ENCODE data around the gene TMCC2. TPM values are rescaled to one million over a fixed set of nuclear protein-coding genes. Genes with fewer than 3 reads are reported as not detected.

The TMCC2 gene
- total and polyA plus RNA-seq, 2 donors (not counting 1 experiment from before 2014, with no cell fraction given), result 2.0 to 4.0 TPM

- H3K9me3 ChIP-seq (ENCODE audit: control extremely low read depth in 1 of 3, control insufficient read depth in 2 of 3, insufficient read depth in 1 of 3, low read length in 2 of 3), result no peaks in the 10 kb centered on the region
- peak overlapping the region; percentile 96 for H3K4me2 ChIP-seq (replicated peaks; ENCODE audit: low read depth, low read length, poor library complexity, severe bottlenecking)
- H3K27me3 ChIP-seq (replicated peaks in 1 of 4; ENCODE audit: control extremely low read depth in 1 of 4, control insufficient read depth in 3 of 4, insufficient read depth in 4 of 4, low read length in 3 of 4), result no peaks in the 10 kb centered on the region
- H3K4me1 Mint-ChIP-seq, result peaks cover 82% of the 10 kb centered on the region
- peak overlapping the region; percentile 98 for H3K27ac Mint-ChIP-seq
- DNase-seq (peak; percentile 78), ATAC-seq (ENCODE audit: low read depth) (peak; percentile 16)
- no peaks in the 10 kb centered on the region for H3K27me3 Mint-ChIP-seq
- H2AFZ ChIP-seq (ENCODE audit: insufficient read depth, low read depth, low read length, poor library complexity, severe bottlenecking), result no peak overlapping the region
- peaks cover 62 to 74% of the 10 kb centered on the region in 2 donors for H3K4me1 ChIP-seq (ENCODE audit: control insufficient read depth in 2 of 2, insufficient read depth in 2 of 2, low read length in 2 of 2)
- ChIA-PET CTCF (interaction anchor here (0.6 to 56.6 kb wide), 3 partner anchors 14 to 760 kb away, joined by 3 to 2421 read pairs (median 2421); partner anchors contain the start of gene NUAK2), POLR2A (interaction anchor here (0.6 to 17.1 kb wide), 10 partner anchors 8 to 134 kb away, joined by 3 to 372 read pairs (median 6); partner anchors contain the start of gene NUAK2)
- H3K9me3 Mint-ChIP-seq (ENCODE audit: insufficient read depth), result no peaks in the 10 kb centered on the region
- WGBS (ENCODE audit: insufficient coverage), result 100% methylated on average over 2 of the region's 8 CpGs
- peaks cover 95% of the 10 kb centered on the region for H4K20me1 ChIP-seq (ENCODE audit: control insufficient read depth, insufficient read depth, low read length, poor library complexity, severe bottlenecking)
- peak overlapping the region in 1 of 5 experiments; percentile 30 for H3K4me3 ChIP-seq (ENCODE audit: control extremely low read depth in 1 of 5, extremely low read depth in 1 of 5, insufficient read depth in 1 of 5, low read depth in 2 of 5, low read length in 4 of 5)
- peak overlapping the region; percentile 82 to 98 for H3K27ac ChIP-seq (ENCODE audit: low read length in 2 of 2)
- intact Hi-C loops (cut with micrococcal nuclease), result loop anchor here (10.0 kb wide), 1 partner anchor 324 kb away; the partner anchor contains the start of gene ELK4
- TF ChIP-seq EZH2 (IDR thresholded peaks at IDR 0.05; ENCODE audit: borderline replicate concordance, insufficient read depth, low read depth, low read length, poor library complexity, severe bottlenecking) (no peak), CTCF (IDR thresholded peaks at IDR 0.05) (no peak)
- H3K9ac ChIP-seq (ENCODE audit: low read length), result peak overlapping the region; percentile 71
- peaks cover 6 to 70% of the 10 kb centered on the region in 2 experiments for H3K36me3 ChIP-seq (replicated peaks in 1 of 2; ENCODE audit: control extremely low read depth in 1 of 2, control insufficient read depth in 1 of 2, extremely low read depth in 1 of 2, insufficient read depth in 2 of 2, low read length in 1 of 2)
- peaks cover 100% of the 10 kb centered on the region for H3K79me2 ChIP-seq (ENCODE audit: control insufficient read depth, insufficient read depth, low read length)
- H3K4me3 Mint-ChIP-seq, result peak overlapping the region; percentile 94
Observed at GRCh38 chr1:205310976-205311704, 83.4 kb downstream of the TMCC2 start.
